ENCODE measurements around the gene RPP25L.
"Not testable (repeated sequence)": the region's sequence is repeated elsewhere in the genome, so short reads cannot be mapped to it uniquely, and the experiment has no call there.

RPP25L gene

GRCh38 chr9:34644766-34645314, 32.9 kb upstream of the RPP25L start:
- peaks cover 22% of the 10 kb centered on the region for H3K79me2 ChIP-seq (ENCODE audit: low read length)
- DNase-seq = no peak
- H3F3A ChIP-seq (ENCODE audit: insufficient read depth, low read length) = peaks cover 11% of the 10 kb centered on the region
- peaks cover 14% of the 10 kb centered on the region for H3K4me1 ChIP-seq (ENCODE audit: low read length)
- H3K4me3 ChIP-seq (ENCODE audit: low read length) = no peak overlapping the region
- H3K27me3 ChIP-seq (replicated peaks; ENCODE audit: insufficient read depth, low read length) = no peaks in the 10 kb centered on the region
- no peaks in the 10 kb centered on the region for H4K20me1 ChIP-seq (ENCODE audit: insufficient read depth, low read length)
- no peak overlapping the region for H3K27ac ChIP-seq (ENCODE audit: low read length)
- H3K4me2 ChIP-seq (ENCODE audit: low read depth, low read length) = no peak overlapping the region
- H2AFZ ChIP-seq (ENCODE audit: low read length) = no peak overlapping the region
- TF ChIP-seq EZH2 (optimal IDR thresholded peaks at IDR 0.05; ENCODE audit: low read depth, low read length) = no peak
- TF ChIP-seq CTCF (IDR thresholded peaks at IDR 0.05; ENCODE audit: low read length) = no peak
- TF ChIP-seq EZH2phosphoT487 (IDR thresholded peaks at IDR 0.05; ENCODE audit: low read length) = no peak
- H3K36me3 ChIP-seq (replicated peaks; ENCODE audit: insufficient read depth, low read length) = 0 out of 2 replicates have a peak, but pooled peaks cover 3% of the 10 kb centered on the region
- no peaks in the 10 kb centered on the region for H3K9me2 ChIP-seq (replicated peaks; ENCODE audit: insufficient read depth, low read length)
- no peaks in the 10 kb centered on the region for H3K9me3 ChIP-seq (replicated peaks; ENCODE audit: insufficient read depth, low read length)
- H3K9ac ChIP-seq (ENCODE audit: low read length) = no peak overlapping the region

GRCh38 chr9:34642679-34643078, 30.8 kb upstream of the RPP25L start:
- Histone ChIP-seq H3K79me2 (ENCODE audit: low read length) (peaks cover 7% of the 10 kb centered on the region), H3K4me2 (ENCODE audit: low read depth, low read length) (no peak overlapping the region), H4K20me1 (ENCODE audit: insufficient read depth, low read length) (no peaks in the 10 kb centered on the region), H3K4me3 (ENCODE audit: low read length) (no peak overlapping the region), H3K9me2 (replicated peaks; ENCODE audit: insufficient read depth, low read length) (no peaks in the 10 kb centered on the region), H3K9me3 (replicated peaks; ENCODE audit: insufficient read depth, low read length) (no peaks in the 10 kb centered on the region), H3K4me1 (ENCODE audit: low read length) (peaks cover 12% of the 10 kb centered on the region), H3K27me3 (replicated peaks; ENCODE audit: insufficient read depth, low read length) (no peaks in the 10 kb centered on the region), H3F3A (ENCODE audit: insufficient read depth, low read length) (peaks cover 11% of the 10 kb centered on the region), H3K36me3 (replicated peaks; ENCODE audit: insufficient read depth, low read length) (no peaks in the 10 kb centered on the region), H2AFZ (ENCODE audit: low read length) (no peak overlapping the region), H3K9ac (ENCODE audit: low read length) (no peak overlapping the region), H3K27ac (ENCODE audit: low read length) (no peak overlapping the region)
- DNase-seq = no peak
- no peak for TF ChIP-seq CTCF (IDR thresholded peaks at IDR 0.05; ENCODE audit: low read length)
- TF ChIP-seq EZH2phosphoT487 (IDR thresholded peaks at IDR 0.05; ENCODE audit: low read length) = no peak
- TF ChIP-seq EZH2 (optimal IDR thresholded peaks at IDR 0.05; ENCODE audit: low read depth, low read length) = no peak

GRCh38 chr9:34639322-34639721, 27.4 kb upstream of the RPP25L start:
- H3K27me3 ChIP-seq (replicated peaks; ENCODE audit: insufficient read depth, low read length); H3K9me2 ChIP-seq (replicated peaks; ENCODE audit: insufficient read depth, low read length); H3K9ac ChIP-seq (ENCODE audit: low read length); H3K36me3 ChIP-seq (replicated peaks; ENCODE audit: insufficient read depth, low read length); H2AFZ ChIP-seq (ENCODE audit: low read length); H3K9me3 ChIP-seq (replicated peaks; ENCODE audit: insufficient read depth, low read length); H3K4me3 ChIP-seq (ENCODE audit: low read length); H3F3A ChIP-seq (ENCODE audit: insufficient read depth, low read length); H3K4me1 ChIP-seq (ENCODE audit: low read length); H4K20me1 ChIP-seq (ENCODE audit: insufficient read depth, low read length); H3K27ac ChIP-seq (ENCODE audit: low read length); H3K4me2 ChIP-seq (ENCODE audit: low read depth, low read length); DNase-seq: not testable (repeated sequence)
- peaks cover 25% of the 10 kb centered on the region for H3K79me2 ChIP-seq (ENCODE audit: low read length)

GRCh38 chr9:34638138-34638445, 26.2 kb upstream of the RPP25L start:
- Histone ChIP-seq H3K27ac (ENCODE audit: low read length) (peak overlapping the region; percentile 62), H4K20me1 (ENCODE audit: insufficient read depth, low read length) (no peaks in the 10 kb centered on the region), H3K9me2 (replicated peaks; ENCODE audit: insufficient read depth, low read length) (no peaks in the 10 kb centered on the region), H3K4me3 (ENCODE audit: low read length) (peak overlapping the region; percentile 95), H3K4me1 (ENCODE audit: low read length) (peaks cover 4% of the 10 kb centered on the region), H3K9me3 (replicated peaks; ENCODE audit: insufficient read depth, low read length) (no peaks in the 10 kb centered on the region), H3K36me3 (replicated peaks; ENCODE audit: insufficient read depth, low read length) (no peaks in the 10 kb centered on the region), H2AFZ (ENCODE audit: low read length) (peak overlapping the region; percentile 88), H3K79me2 (ENCODE audit: low read length) (peaks cover 25% of the 10 kb centered on the region), H3K27me3 (replicated peaks; ENCODE audit: insufficient read depth, low read length) (no peaks in the 10 kb centered on the region), H3F3A (ENCODE audit: insufficient read depth, low read length) (peaks cover 7% of the 10 kb centered on the region; the same call in 1 of the 2 replicates), H3K4me2 (ENCODE audit: low read depth, low read length) (peak overlapping the region; percentile 79), H3K9ac (ENCODE audit: low read length) (peak overlapping the region; percentile 90)
- DNase-seq = no peak
- TF ChIP-seq EZH2 (optimal IDR thresholded peaks at IDR 0.05; ENCODE audit: low read depth, low read length) (no peak), CTCF (IDR thresholded peaks at IDR 0.05; ENCODE audit: low read length) (no peak), EZH2phosphoT487 (IDR thresholded peaks at IDR 0.05; ENCODE audit: low read length) (no peak)

All from MM.1S (cell line).